Activated CD4-positive, alpha-beta T cell treated with anti-CD3 and anti-CD28 coated beads for 36 hours (primary cell): ENCODE data around the gene LLCFC1. TPM values are rescaled to one million over a fixed set of nuclear protein-coding genes. Genes with fewer than 3 reads are reported as not detected.

Experiments used
- ATAC-seq: fragments of 200-7000 bp; cut with Tn5 transposase; one replicate; pipeline ENCODE4 v1.10.0; 2021; ENCODE audit warnings: mild to moderate bottlenecking, moderate library complexity
- CTCF ChIA-PET: fragments of 350-600 bp; sonication (Branson Sonifier 250); formaldehyde crosslinking; loops from one replicate; lab custom pipeline; 2021; ENCODE audit warnings: antibody characterized with exemption; lab: Charles Lee
- POLR2A ChIA-PET: fragments of 350-600 bp; sonication (Branson Sonifier 250); formaldehyde crosslinking; loops from one replicate; lab custom pipeline; 2021; ENCODE audit warnings: antibody characterized with exemption, inconsistent platforms; lab: Charles Lee
- DNase-seq: peaks from one replicate; pipeline ENCODE4 v3.0.0-alpha.2; 2020
- H3K27ac Mint-ChIP-seq: one replicate; pipeline ENCODE4 v1.8.0; 2021; ENCODE audit warnings: mixed read lengths
- H3K27me3 Mint-ChIP-seq: one replicate; pipeline ENCODE4 v1.8.0; 2021; ENCODE audit warnings: mixed read lengths
- H3K36me3 Mint-ChIP-seq: one replicate; pipeline ENCODE4 v1.8.0; 2021; ENCODE audit warnings: low read depth, mixed read lengths
- H3K4me1 Mint-ChIP-seq: one replicate; pipeline ENCODE4 v1.8.0; 2021; ENCODE audit warnings: mixed read lengths
- H3K4me3 Mint-ChIP-seq: one replicate; pipeline ENCODE4 v1.8.0; 2021; ENCODE audit warnings: mild to moderate bottlenecking, moderate library complexity, mixed read lengths
- H3K9me3 Mint-ChIP-seq: one replicate; pipeline ENCODE4 v1.8.0; 2021; ENCODE audit warnings: low read depth, mixed read lengths
- intact Hi-C, 2 experiments: fragments of 100-400 bp; cut with DNase I in 1 of 2; cut with micrococcal nuclease in 1 of 2; formaldehyde crosslinking; loops; one replicate each; pipeline versions ENCODE4 v1.14.2 to v1.15.1; 2022 to 2024; cut with DNase I, micrococcal nuclease
- total RNA-seq, 2 experiments: library from RNA; stranded (reverse); gene quantifications; one replicate each; pipeline ENCODE4 v1.2.3, GENCODE V29; 2021

LLCFC1 gene
- total RNA-seq, 2 experiments from 2014 or later = not detected

DNA sequence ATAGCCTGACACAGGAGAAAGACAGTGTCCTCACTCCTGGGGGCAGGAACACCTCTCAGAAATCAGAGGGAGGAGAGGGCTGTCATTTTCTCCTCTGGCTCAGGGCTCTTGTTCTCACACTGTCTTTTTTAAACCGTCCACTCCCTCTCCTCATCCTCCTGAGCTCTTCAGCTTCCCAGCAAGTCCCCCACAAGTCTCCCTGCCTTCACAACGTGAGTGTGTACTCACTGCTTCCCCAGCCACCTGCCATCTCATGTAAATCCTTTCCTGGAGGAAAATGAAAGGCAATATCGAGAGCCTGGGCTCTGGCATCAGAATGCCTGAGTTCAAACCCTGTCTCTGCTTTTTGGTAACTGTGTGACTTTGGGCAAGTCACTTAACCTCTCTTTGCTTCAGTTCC, 5.7 kb downstream of the LLCFC1 start:
- H3K27ac Mint-ChIP-seq = no peak overlapping the region
- intact Hi-C loops = no loop called here
- H3K9me3 Mint-ChIP-seq = no peaks in the 10 kb centered on the region
- CTCF ChIA-PET = no interaction called here
- H3K36me3 Mint-ChIP-seq = no peaks in the 10 kb centered on the region
- no peaks in the 10 kb centered on the region for H3K4me1 Mint-ChIP-seq
- ATAC-seq (no peak), DNase-seq (no peak)
- H3K27me3 Mint-ChIP-seq = no peaks in the 10 kb centered on the region
- POLR2A ChIA-PET = no interaction called here
- no peak overlapping the region for H3K4me3 Mint-ChIP-seq

GRCh38 chr7:142948603-142949002, 9.3 kb downstream of the LLCFC1 start:
- H3K27ac Mint-ChIP-seq = no peak overlapping the region
- H3K27me3 Mint-ChIP-seq = peaks cover 9% of the 10 kb centered on the region
- no peak overlapping the region for H3K4me3 Mint-ChIP-seq
- no peaks in the 10 kb centered on the region for H3K4me1 Mint-ChIP-seq
- DNase-seq (no peak), ATAC-seq (no peak)
- ChIA-PET CTCF (no interaction called here), POLR2A (no interaction called here)
- no peaks in the 10 kb centered on the region for H3K36me3 Mint-ChIP-seq
- intact Hi-C loops = no loop called here
- no peaks in the 10 kb centered on the region for H3K9me3 Mint-ChIP-seq

- no peak overlapping the region for H3K27ac Mint-ChIP-seq
- no peak overlapping the region for H3K4me3 Mint-ChIP-seq
- ATAC-seq = no peak
- ChIA-PET CTCF (no interaction called here), POLR2A (no interaction called here)
- intact Hi-C loops = no loop called here
- peaks cover 10% of the 10 kb centered on the region for H3K9me3 Mint-ChIP-seq
- no peaks in the 10 kb centered on the region for H3K4me1 Mint-ChIP-seq
- no peaks in the 10 kb centered on the region for H3K36me3 Mint-ChIP-seq
- no peak for DNase-seq
- peaks cover 9% of the 10 kb centered on the region for H3K27me3 Mint-ChIP-seq
Observed at GRCh38 chr7:142950235-142950634, 11.0 kb downstream of the LLCFC1 start.

DNA sequence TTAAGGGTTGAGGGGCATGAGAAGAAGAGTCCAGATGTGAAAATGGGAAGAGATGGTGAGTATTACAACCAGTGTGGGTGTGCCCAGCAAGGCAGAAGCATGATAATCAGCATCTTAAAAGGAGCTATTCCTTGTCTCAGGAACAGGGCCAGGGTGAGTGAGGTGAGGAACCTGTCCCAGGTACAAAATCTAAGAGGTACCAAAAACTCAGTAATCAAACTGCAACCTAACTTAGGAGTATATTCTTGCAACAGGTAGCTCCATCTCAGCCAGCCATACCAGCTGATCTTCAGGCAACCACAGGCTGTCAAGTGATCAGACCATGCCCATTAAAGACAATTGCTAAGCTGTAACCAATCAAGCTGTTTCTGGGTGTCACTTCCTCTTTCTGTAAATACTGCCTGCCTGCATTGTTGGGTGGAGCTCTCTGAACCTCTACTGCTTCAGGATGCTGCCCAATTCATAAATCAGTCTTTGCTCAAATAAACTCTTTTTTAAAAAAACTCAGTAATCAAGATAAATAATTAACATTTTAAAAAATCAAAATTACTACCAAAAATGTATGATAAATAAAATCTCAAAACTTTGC, 15.5 kb downstream of the LLCFC1 start:
- intact Hi-C loops = no loop called here
- POLR2A ChIA-PET = no interaction called here
- H3K4me1 Mint-ChIP-seq = no peaks in the 10 kb centered on the region
- peaks cover 2% of the 10 kb centered on the region for H3K36me3 Mint-ChIP-seq
- CTCF ChIA-PET = interaction anchor here (0.6 kb wide), 1 partner anchor 74 kb away, joined by 3 read pairs; no protein-coding TSS in a partner anchor
- H3K4me3 Mint-ChIP-seq = no peak overlapping the region
- no peak overlapping the region for H3K27ac Mint-ChIP-seq
- peaks cover 10% of the 10 kb centered on the region for H3K27me3 Mint-ChIP-seq
- H3K9me3 Mint-ChIP-seq = peaks cover 21% of the 10 kb centered on the region
- DNase-seq = no peak
- no peak for ATAC-seq

DNA sequence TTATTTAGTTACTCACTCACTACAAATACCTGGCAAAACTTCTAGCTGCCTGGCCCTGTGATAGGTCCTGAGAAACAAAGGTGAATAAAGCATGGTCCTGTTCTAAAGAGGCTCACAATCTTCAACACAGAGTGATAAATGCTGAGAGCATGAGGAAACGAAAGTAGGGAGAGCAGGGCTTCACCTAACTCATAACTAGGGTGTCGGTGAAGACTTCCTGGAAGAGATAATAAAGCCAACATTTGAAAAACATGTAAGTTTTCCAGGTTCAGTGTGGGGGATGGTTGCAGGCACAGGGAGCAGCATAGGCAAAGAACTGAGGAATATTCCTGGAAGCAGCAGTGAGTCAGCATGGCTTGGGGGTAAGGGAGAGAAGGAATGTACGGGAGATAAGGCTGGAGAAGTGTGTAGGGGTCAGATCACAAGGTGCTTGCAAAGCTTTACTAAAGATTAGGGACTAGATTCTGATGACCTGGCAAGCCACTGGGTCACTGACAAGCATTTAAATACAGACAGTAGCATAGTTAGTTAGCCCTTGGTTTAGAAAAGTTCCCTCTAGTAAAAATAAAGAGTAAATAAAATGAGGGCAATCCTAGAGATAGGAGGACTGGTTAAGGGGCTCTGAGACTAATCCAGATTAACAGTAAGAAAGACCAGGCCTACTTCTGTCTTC, 17.8 kb downstream of the LLCFC1 start:
- ChIA-PET CTCF (interaction anchor here (1.2 kb wide), 1 partner anchor 9 kb away, joined by 3 read pairs; no protein-coding TSS in a partner anchor), POLR2A (no interaction called here)
- H3K9me3 Mint-ChIP-seq = peaks cover 21% of the 10 kb centered on the region
- ATAC-seq (no peak), DNase-seq (no peak)
- no peak overlapping the region for H3K4me3 Mint-ChIP-seq
- peaks cover 2% of the 10 kb centered on the region for H3K36me3 Mint-ChIP-seq
- H3K27me3 Mint-ChIP-seq = peaks cover 11% of the 10 kb centered on the region
- intact Hi-C loops = no loop called here
- H3K4me1 Mint-ChIP-seq = no peaks in the 10 kb centered on the region
- H3K27ac Mint-ChIP-seq = no peak overlapping the region

DNA sequence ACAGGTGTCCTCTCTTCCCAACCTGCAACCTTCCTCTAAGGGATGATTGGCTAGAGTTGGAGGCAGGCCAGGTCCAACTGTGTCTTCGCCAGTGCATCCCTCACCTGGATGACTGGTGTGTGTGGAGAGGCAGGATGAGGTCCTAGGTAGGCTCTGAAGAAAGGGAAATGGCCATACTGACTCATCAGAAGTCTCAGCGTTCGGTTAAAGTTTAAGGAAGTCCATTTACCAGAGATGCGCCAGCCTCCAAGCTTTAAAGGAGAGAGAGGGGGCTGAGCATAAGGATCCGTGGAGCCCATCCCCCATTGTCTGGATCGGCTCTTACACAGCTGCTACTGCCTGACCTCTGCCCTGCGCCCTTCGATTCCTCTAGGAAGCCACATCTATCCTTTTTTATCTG, 18.4 kb downstream of the LLCFC1 start:
- H3K27ac Mint-ChIP-seq = no peak overlapping the region
- intact Hi-C loops = no loop called here
- peaks cover 2% of the 10 kb centered on the region for H3K36me3 Mint-ChIP-seq
- ChIA-PET CTCF (no interaction called here), POLR2A (no interaction called here)
- peaks cover 11% of the 10 kb centered on the region for H3K27me3 Mint-ChIP-seq
- ATAC-seq = no peak
- peaks cover 21% of the 10 kb centered on the region for H3K9me3 Mint-ChIP-seq
- H3K4me1 Mint-ChIP-seq = no peaks in the 10 kb centered on the region
- no peak for DNase-seq
- no peak overlapping the region for H3K4me3 Mint-ChIP-seq

DNA sequence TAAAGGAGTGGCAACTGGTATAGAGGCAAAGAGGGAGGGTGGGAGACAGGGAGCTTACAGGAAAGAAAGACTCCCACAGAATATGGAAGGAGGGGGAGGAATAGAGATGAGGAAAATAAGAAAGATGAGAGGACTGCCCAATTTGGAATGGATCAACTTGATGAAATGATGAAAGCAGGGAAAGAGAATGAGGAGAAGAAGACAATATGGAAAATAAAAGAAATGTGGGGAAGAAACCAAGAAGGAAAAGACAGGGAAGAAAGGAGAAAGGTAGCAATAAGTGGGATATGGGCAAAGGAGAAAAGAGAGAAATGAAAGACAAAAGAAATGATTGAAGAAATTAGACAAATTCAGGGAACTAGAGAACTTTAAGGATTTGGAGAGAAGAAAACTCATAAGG, 19.9 kb downstream of the LLCFC1 start:
- H3K27ac Mint-ChIP-seq = no peak overlapping the region
- peaks cover 12% of the 10 kb centered on the region for H3K27me3 Mint-ChIP-seq
- intact Hi-C loops = no loop called here
- CTCF ChIA-PET = no interaction called here
- no peak overlapping the region for H3K4me3 Mint-ChIP-seq
- peaks cover 2% of the 10 kb centered on the region for H3K36me3 Mint-ChIP-seq
- DNase-seq = no peak
- ATAC-seq = no peak
- H3K9me3 Mint-ChIP-seq = peaks cover 16% of the 10 kb centered on the region
- no peaks in the 10 kb centered on the region for H3K4me1 Mint-ChIP-seq
- POLR2A ChIA-PET = no interaction called here

DNA sequence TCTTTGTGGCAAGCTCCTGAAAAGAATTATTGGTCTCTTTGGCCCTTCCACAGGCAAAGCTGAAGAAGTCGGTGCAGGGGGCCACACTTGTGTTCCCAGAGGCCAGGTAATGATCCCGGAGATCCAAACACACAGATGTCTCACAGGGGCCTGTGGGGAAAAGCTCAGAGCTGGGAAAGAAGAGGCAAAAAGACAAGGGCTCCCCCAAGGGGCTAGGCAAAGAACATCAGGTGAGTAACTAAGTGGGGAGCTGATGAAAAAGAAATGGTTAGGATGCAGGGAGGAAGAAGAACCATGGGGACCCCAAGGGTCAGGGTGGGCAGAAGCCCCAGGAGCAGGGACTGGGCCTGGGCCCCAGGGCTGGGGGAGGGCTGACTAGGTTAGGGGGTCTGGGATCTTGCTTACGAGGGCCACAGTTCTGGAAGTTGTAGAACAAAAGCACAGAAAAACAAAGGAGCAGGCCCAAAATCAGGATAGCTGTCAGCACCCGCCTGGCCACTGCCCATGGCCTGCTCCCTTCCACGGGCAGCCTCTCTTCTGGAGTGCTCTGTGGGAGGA, 21.8 kb downstream of the LLCFC1 start:
- Mint-ChIP-seq H3K9me3 (peaks cover 5% of the 10 kb centered on the region), H3K4me3 (no peak overlapping the region), H3K36me3 (no peaks in the 10 kb centered on the region), H3K27ac (no peak overlapping the region), H3K4me1 (no peaks in the 10 kb centered on the region), H3K27me3 (peaks cover 12% of the 10 kb centered on the region)
- ChIA-PET CTCF (interaction anchor here (0.6 to 1.0 kb wide), 5 partner anchors 39 to 335 kb away, joined by 3 to 4 read pairs (median 3); no protein-coding TSS in a partner anchor), POLR2A (interaction anchor here (0.5 kb wide), 1 partner anchor 47 kb away, joined by 12 read pairs; no protein-coding TSS in a partner anchor)
- DNase-seq (no peak), ATAC-seq (no peak)
- intact Hi-C loops = no loop called here

DNA sequence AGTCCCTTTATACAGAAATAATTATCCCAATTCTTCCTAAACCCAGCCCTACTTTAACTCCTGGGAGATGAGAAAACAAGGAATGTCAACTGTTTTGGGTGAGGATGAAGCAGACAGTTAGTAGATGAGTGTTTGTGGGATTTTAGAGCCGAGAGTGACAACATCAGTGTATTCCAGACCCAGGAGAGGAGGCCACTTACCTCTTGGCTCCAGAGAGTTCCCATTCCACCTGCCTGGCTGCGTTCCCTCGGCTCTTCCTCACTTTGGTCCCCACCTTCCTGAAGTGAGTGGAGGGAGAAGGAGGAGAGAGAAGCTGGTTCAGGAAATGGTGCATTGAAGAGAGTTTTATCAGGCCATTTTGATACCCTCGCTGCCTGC, 22.3 kb downstream of the LLCFC1 start:
- no peak overlapping the region for H3K4me3 Mint-ChIP-seq
- no peak overlapping the region for H3K27ac Mint-ChIP-seq
- no peaks in the 10 kb centered on the region for H3K36me3 Mint-ChIP-seq
- peaks cover 12% of the 10 kb centered on the region for H3K27me3 Mint-ChIP-seq
- ATAC-seq (no peak), DNase-seq (no peak)
- ChIA-PET POLR2A (no interaction called here), CTCF (interaction anchor here (0.6 to 1.0 kb wide), 5 partner anchors 39 to 902 kb away, joined by 3 to 4 read pairs (median 3); no protein-coding TSS in a partner anchor)
- H3K9me3 Mint-ChIP-seq = peaks cover under 1% of the 10 kb centered on the region
- intact Hi-C loops = no loop called here
- no peaks in the 10 kb centered on the region for H3K4me1 Mint-ChIP-seq

DNA sequence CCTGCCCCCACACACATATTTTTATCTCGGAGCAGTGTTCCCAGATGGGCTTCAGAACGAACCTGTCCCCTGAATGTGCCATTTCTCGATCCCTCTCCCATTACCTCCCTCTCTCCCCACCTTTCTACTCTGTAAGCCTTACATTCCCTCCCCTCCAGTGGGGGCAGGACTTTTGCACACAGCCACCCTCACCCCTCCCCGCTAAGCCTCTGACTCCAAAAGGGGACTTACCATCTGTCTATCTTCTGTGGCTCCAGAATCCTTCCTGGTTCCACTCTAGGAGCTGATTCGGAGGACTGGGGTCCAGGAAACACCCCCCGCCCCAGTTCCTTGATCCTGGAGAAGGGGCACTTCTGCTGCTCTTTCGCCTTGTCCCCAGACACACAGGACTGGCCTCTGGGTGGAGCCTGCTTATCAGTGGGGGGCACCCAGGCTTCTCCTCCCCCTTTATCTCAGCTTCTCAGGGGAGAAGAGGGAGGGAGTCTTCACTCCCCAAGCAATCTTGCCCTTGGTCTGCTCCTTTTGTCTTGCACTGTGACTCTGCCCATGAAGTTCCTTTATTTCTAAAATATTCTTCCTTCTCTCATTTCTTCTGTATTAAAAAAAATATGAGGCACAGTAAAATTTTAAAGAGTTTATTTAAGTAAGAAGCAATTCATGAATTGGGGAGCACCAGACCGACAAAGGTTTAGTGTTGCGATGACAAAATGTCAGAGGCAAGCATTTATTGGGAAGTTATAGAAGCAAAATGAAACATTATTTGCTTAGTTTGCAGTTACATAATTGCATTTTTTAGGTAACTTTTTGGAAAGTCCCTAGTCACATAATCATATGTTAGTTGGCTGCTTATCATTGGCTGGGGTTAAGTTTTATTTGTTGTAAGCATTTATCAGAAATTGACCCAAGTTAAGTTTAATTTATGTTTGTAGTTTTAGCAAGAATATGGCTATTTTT, 23.0 kb downstream of the LLCFC1 start, which contains the start of gene KEL:
TSS of gene KEL (minus strand) at position 391 of the 954 bp plus-strand sequence. CDS start at position 234, 157 bp downstream.
- no peak for ATAC-seq
- intact Hi-C loops = no loop called here
- ChIA-PET POLR2A (no interaction called here), CTCF (interaction anchor here (0.7 to 0.9 kb wide), 3 partner anchors 21 to 903 kb away, joined by 3 read pairs; no protein-coding TSS in a partner anchor)
- H3K36me3 Mint-ChIP-seq = no peaks in the 10 kb centered on the region
- H3K9me3 Mint-ChIP-seq = no peaks in the 10 kb centered on the region
- H3K27ac Mint-ChIP-seq = no peak within 1 kb of the TSS
- no peak within 1 kb of the TSS for H3K4me3 Mint-ChIP-seq
- no peaks in the 10 kb centered on the region for H3K4me1 Mint-ChIP-seq
- no peak for DNase-seq
- peaks cover 12% of the 10 kb centered on the region for H3K27me3 Mint-ChIP-seq

DNA sequence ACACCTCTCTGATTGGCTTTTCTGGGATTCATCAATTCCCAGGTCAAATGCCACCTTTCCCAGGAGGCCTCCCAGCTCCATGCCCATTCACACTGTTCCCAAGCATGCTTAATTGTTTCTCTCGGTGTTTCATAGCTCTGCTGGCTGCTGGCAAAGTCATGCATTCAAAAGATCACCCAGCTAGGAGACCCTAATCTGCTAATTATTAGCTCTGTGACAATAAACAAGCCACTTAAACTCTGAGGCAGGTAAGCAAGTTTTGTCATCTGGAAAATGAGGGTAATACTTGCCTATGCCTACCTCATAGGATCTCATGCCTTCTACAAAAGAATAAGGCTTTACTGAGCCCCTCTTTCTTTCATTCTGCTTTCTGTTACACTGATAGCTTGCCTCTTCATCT, 23.7 kb downstream of the LLCFC1 start:
- H3K4me1 Mint-ChIP-seq = no peaks in the 10 kb centered on the region
- ChIA-PET CTCF (interaction anchor here (0.7 to 0.9 kb wide), 2 partner anchors 20 to 27 kb away, joined by 3 read pairs; no protein-coding TSS in a partner anchor), POLR2A (no interaction called here)
- H3K9me3 Mint-ChIP-seq = no peaks in the 10 kb centered on the region
- no peak overlapping the region for H3K4me3 Mint-ChIP-seq
- ATAC-seq (no peak), DNase-seq (no peak)
- no peak overlapping the region for H3K27ac Mint-ChIP-seq
- H3K36me3 Mint-ChIP-seq = no peaks in the 10 kb centered on the region
- peaks cover 12% of the 10 kb centered on the region for H3K27me3 Mint-ChIP-seq
- intact Hi-C loops = no loop called here
